H1 (cell line): ENCODE data around the gene ACAP2. TPM values are rescaled to one million over a fixed set of nuclear protein-coding genes. Genes with fewer than 3 reads are reported as not detected.

Experiments
- ATF3 ChIP-seq: IDR thresholded peaks from 2 replicates; pipeline ENCODE4 v1.6.1; 2011; ENCODE audit warnings: low read depth, mild to moderate bottlenecking, low read length; ENCODE audit not compliant: insufficient read depth
- CEBPB ChIP-seq: IDR thresholded peaks from 2 replicates; pipeline ENCODE4 v1.6.1; 2012; ENCODE audit warnings: low read depth, low read length
- CHD2 ChIP-seq: IDR thresholded peaks from 2 replicates; pipeline ENCODE4 v1.6.1; 2012; ENCODE audit warnings: low read length, improper control_type of control experiment
- CTCF ChIP-seq, 3 experiments: IDR thresholded peaks; 1 replicate in 2 of 3; 2 replicates in 1 of 3; pipeline versions ENCODE4 v1.5.1 to v1.6.1; 2011; ENCODE audit warnings: low read length in 3 of 3, mild to moderate bottlenecking in 3 of 3, inconsistent platforms in 2 of 3, low read depth in 1 of 3, moderate library complexity in 1 of 3; ENCODE audit not compliant: insufficient read depth in 1 of 3; ENCODE audit errors: control extremely low read depth in 1 of 3
- EP300 ChIP-seq, 2 experiments: IDR thresholded peaks; 1 replicate in 1 of 2; 2 replicates in 1 of 2; pipeline ENCODE4 v1.6.1; 2011 to 2012; ENCODE audit warnings: low read depth in 2 of 2, low read length in 2 of 2, mild to moderate bottlenecking in 2 of 2, borderline replicate concordance in 1 of 2, inconsistent platforms in 1 of 2, moderate library complexity in 1 of 2
- EZH2 ChIP-seq: fragments of 200-600 bp; sonication (generic); IDR thresholded peaks from 2 replicates; pipeline ENCODE4 v1.7.1; 2012; ENCODE audit warnings: low read depth, mild to moderate bottlenecking, moderate library complexity, low read length, inconsistent platforms; ENCODE audit not compliant: severe bottlenecking
- GTF2F1 ChIP-seq: IDR thresholded peaks from 2 replicates; pipeline ENCODE4 v1.6.1; 2012; ENCODE audit warnings: low read depth, low read length, improper control_type of control experiment, borderline replicate concordance
- POLR2AphosphoS5 ChIP-seq: IDR thresholded peaks from 2 replicates; pipeline ENCODE4 v1.6.1; 2011; ENCODE audit warnings: low read depth, low read length
- POU5F1 ChIP-seq: IDR thresholded peaks from 2 replicates; pipeline ENCODE4 v1.6.1; 2011; ENCODE audit warnings: low read depth, mild to moderate bottlenecking, low read length, moderate library complexity
- RAD21 ChIP-seq, 2 experiments: IDR thresholded peaks in 1 of 2; conservative IDR thresholded peaks in 1 of 2; 2 replicates each; pipeline ENCODE4 v1.6.1; 2011; ENCODE audit warnings: low read depth in 2 of 2, low read length in 2 of 2, improper control_type of control experiment in 1 of 2, inconsistent platforms in 1 of 2, mild to moderate bottlenecking in 1 of 2, moderate library complexity in 1 of 2
- RFX5 ChIP-seq: IDR thresholded peaks from 2 replicates; pipeline ENCODE4 v1.6.1; 2011; ENCODE audit warnings: low read depth, low read length, improper control_type of control experiment, borderline replicate concordance
- SIX5 ChIP-seq: IDR thresholded peaks from 2 replicates; pipeline ENCODE4 v1.6.1; 2011; ENCODE audit warnings: mild to moderate bottlenecking, low read depth, low read length
- SP1 ChIP-seq: IDR thresholded peaks from 2 replicates; pipeline ENCODE4 v1.6.1; 2011; ENCODE audit warnings: low read depth, low read length
- TAF1 ChIP-seq: IDR thresholded peaks from 2 replicates; pipeline ENCODE4 v1.6.1; 2011; ENCODE audit warnings: mild to moderate bottlenecking, low read depth, low read length
- TBP ChIP-seq: IDR thresholded peaks from 2 replicates; pipeline ENCODE4 v1.6.1; 2011; ENCODE audit warnings: low read depth, low read length, improper control_type of control experiment
- USF2 ChIP-seq: IDR thresholded peaks from 2 replicates; pipeline ENCODE4 v1.6.1; 2011; ENCODE audit warnings: low read length, improper control_type of control experiment
- polyA plus RNA-seq, 7 experiments: library from polyadenylated mRNA; depleted of rRNA in 3 of 7; stranded (reverse) in 5 of 7; unstranded in 2 of 7; fragments of >200 nt in 5 of 7; fragments of 200-250 nt in 2 of 7; gene quantifications; 1 replicate in 5 of 7; 2 replicates in 1 of 7; 4 replicates in 1 of 7; pipeline versions ENCODE4 v1.2.1 to v1.2.3, GENCODE V29; 2011 to 2013; ENCODE audit warnings: missing spikeins in 2 of 7, mixed read lengths in 2 of 7
- total RNA-seq: library from RNA; stranded (reverse); fragmentation: NEBNext Ultra II Directional; extraction: Animal tissue kit (Norgen Biotek cat#: 25700); gene quantifications from 2 replicates; pipeline ENCODE4 v1.2.1, GENCODE V29; 2021

Gene ACAP2
- total and polyA plus RNA-seq, 2 of the 8 experiments (the other 6 are each of a cell fraction or from before 2014, with no cell fraction given), result 7.7 to 37.3 TPM

- TF ChIP-seq USF2, result peak; percentile 63
- TF ChIP-seq POU5F1, result no peak
- TF ChIP-seq TAF1, result no peak
- TF ChIP-seq SIX5, result no peak
- TF ChIP-seq CTCF (IDR thresholded peaks at IDR 0.05; ENCODE audit: control extremely low read depth in 1 of 3, insufficient read depth in 1 of 3, low read depth in 1 of 3, low read length in 3 of 3), result peak; percentile 75 to 97 (median 85)
- no peak for TF ChIP-seq CEBPB
- TF ChIP-seq POLR2AphosphoS5, result no peak; the same call in 1 of the 2 replicates
- TF ChIP-seq EP300 (IDR thresholded peaks at IDR 0.05; ENCODE audit: borderline replicate concordance in 1 of 2, low read depth in 2 of 2, low read length in 2 of 2), result no peak
- TF ChIP-seq RAD21 (IDR thresholded peaks at IDR 0.05 in 1 of 2, conservative IDR thresholded peaks at IDR 0.05 in 1 of 2; ENCODE audit: low read depth in 2 of 2, low read length in 2 of 2), result peak; percentile 91 to 95
- 0 out of 2 replicates have a peak, but pooled peaks have one; percentile 22 for TF ChIP-seq ATF3
- TF ChIP-seq TBP, result 0 out of 2 replicates have a peak, but pooled peaks have one; percentile 13
- no peak for TF ChIP-seq CHD2
- TF ChIP-seq RFX5, result no peak
- no peak for TF ChIP-seq SP1
- TF ChIP-seq GTF2F1, result peak; percentile 38; the same call in 1 of the 2 replicates
- TF ChIP-seq EZH2, result no peak
These were observed 171.2 kb downstream of the ACAP2 start (continued) for GRCh38 chr3:195271410-195272243.
